22Rv1 (cell line): Measurements from ENCODE around the gene TRIO.

Experiments
- CTCF ChIP-seq: fragments of 450-650 bp; IDR thresholded peaks from 2 replicates; pipeline ENCODE4 v1.5.1; 2017; ENCODE audit warnings: mild to moderate bottlenecking
- ZFX ChIP-seq: fragments of 450-650 bp; IDR thresholded peaks from 2 replicates; pipeline ENCODE4 v1.6.1; 2017; ENCODE audit warnings: antibody characterized with exemption, borderline replicate concordance

GRCh38 chr5:14181299-14181968, 38.3 kb downstream of the TRIO start:
- no peak for TF ChIP-seq CTCF
- TF ChIP-seq ZFX, result no peak
